CD14-positive monocyte (primary cell): Measurements from ENCODE around the gene SHLD1. TPM values are rescaled to one million over a fixed set of nuclear protein-coding genes. Genes with fewer than 3 reads are reported as not detected.

Experiments used
- DNase-seq, 3 donors: peaks; one replicate each; pipeline ENCODE4 v3.0.0-alpha.2; 2011 to 2022
- H2AFZ ChIP-seq: 2 replicates; pipeline ENCODE4 v1.6.0; 2012; ENCODE audit warnings: mild to moderate bottlenecking, low read depth, low read length, inconsistent platforms; ENCODE audit not compliant: insufficient read depth, poor library complexity, severe bottlenecking
- H3K27ac ChIP-seq, 2 donors: 1 replicate in 1 of 2; 2 replicates in 1 of 2; pipeline ENCODE4 v1.5.1; 2012 to 2013; ENCODE audit warnings: low read length in 2 of 2, control low read depth in 1 of 2, inconsistent platforms in 1 of 2, low read depth in 1 of 2, mild to moderate bottlenecking in 1 of 2
- H3K27me3 ChIP-seq, 2 donors: one replicate each; pipeline versions ENCODE4 v1.6.0 to v1.6.1; 2011 to 2013; ENCODE audit warnings: low read length in 2 of 2; ENCODE audit not compliant: control insufficient read depth in 2 of 2, insufficient read depth in 2 of 2
- H3K36me3 ChIP-seq, 2 donors: replicated peaks in 1 of 2; 1 replicate in 1 of 2; 2 replicates in 1 of 2; pipeline versions ENCODE4 v1.5.1 to v1.6.1; 2012 to 2013; ENCODE audit warnings: low read length in 2 of 2, control low read depth in 1 of 2, inconsistent platforms in 1 of 2, mild to moderate bottlenecking in 1 of 2; ENCODE audit not compliant: insufficient read depth in 2 of 2, control insufficient read depth in 1 of 2
- H3K4me1 ChIP-seq, 2 donors: 1 replicate in 1 of 2; 2 replicates in 1 of 2; pipeline versions ENCODE4 v1.5.1 to v1.6.1; 2012 to 2013; ENCODE audit warnings: low read length in 2 of 2, control low read depth in 1 of 2, inconsistent platforms in 1 of 2, mild to moderate bottlenecking in 1 of 2, moderate library complexity in 1 of 2; ENCODE audit not compliant: insufficient read depth in 2 of 2, control insufficient read depth in 1 of 2
- H3K4me2 ChIP-seq: replicated peaks from 2 replicates; pipeline ENCODE3; 2012; ENCODE audit warnings: low read length, moderate library complexity, mild to moderate bottlenecking; ENCODE audit not compliant: poor library complexity, severe bottlenecking; ENCODE audit errors: extremely low read depth
- H3K4me3 ChIP-seq, 3 experiments: fragments of 200-600 bp in 1 of 3; sonication (generic) in 1 of 3; replicated peaks in 1 of 3; 1 replicate in 2 of 3; 2 replicates in 1 of 3; pipeline ENCODE4 v1.5.1; 2011 to 2013; ENCODE audit warnings: low read length in 3 of 3, mild to moderate bottlenecking in 3 of 3, control low read depth in 2 of 3, low read depth in 2 of 3, inconsistent platforms in 1 of 3, moderate library complexity in 1 of 3
- H3K79me2 ChIP-seq: 2 replicates; pipeline ENCODE4 v1.6.0; 2012; ENCODE audit warnings: mild to moderate bottlenecking, control low read depth, inconsistent platforms, low read length, moderate library complexity; ENCODE audit not compliant: insufficient read depth
- H3K9ac ChIP-seq: 2 replicates; pipeline ENCODE4 v1.6.0; 2017; ENCODE audit warnings: low read length, mild to moderate bottlenecking; ENCODE audit not compliant: insufficient read depth, poor library complexity, severe bottlenecking
- H3K9me3 ChIP-seq, 2 donors: replicated peaks in 1 of 2; 1 replicate in 1 of 2; 2 replicates in 1 of 2; pipeline versions ENCODE4 v1.5.1 to v1.6.1; 2012 to 2013; ENCODE audit warnings: low read length in 2 of 2, control low read depth in 1 of 2; ENCODE audit not compliant: control insufficient read depth in 1 of 2, insufficient read depth in 1 of 2
- H4K20me1 ChIP-seq: 2 replicates; pipeline ENCODE4 v1.6.0; 2012; ENCODE audit warnings: mild to moderate bottlenecking, low read length, control low read depth, moderate library complexity; ENCODE audit not compliant: insufficient read depth
- H3K27ac Mint-ChIP-seq, 7 donors: one replicate each; pipeline ENCODE4 v1.8.0; 2020; ENCODE audit warnings: mild to moderate bottlenecking in 7 of 7, mixed read lengths in 7 of 7, moderate library complexity in 6 of 7, inconsistent platforms in 2 of 7
- H3K27me3 Mint-ChIP-seq, 3 donors: one replicate each; pipeline ENCODE4 v1.8.0; 2021 to 2022; ENCODE audit warnings: low read depth in 3 of 3, mild to moderate bottlenecking in 3 of 3, mixed read lengths in 3 of 3, moderate library complexity in 3 of 3, inconsistent platforms in 1 of 3
- H3K36me3 Mint-ChIP-seq, 2 donors: one replicate each; pipeline ENCODE4 v1.8.0; 2020; ENCODE audit warnings: mixed read lengths in 2 of 2, inconsistent platforms in 1 of 2, mild to moderate bottlenecking in 1 of 2
- H3K4me1 Mint-ChIP-seq: one replicate; pipeline ENCODE4 v1.8.0; 2020; ENCODE audit warnings: mild to moderate bottlenecking, mixed read lengths
- H3K4me3 Mint-ChIP-seq, 2 donors: one replicate each; pipeline ENCODE4 v1.8.0; 2020; ENCODE audit warnings: mild to moderate bottlenecking in 2 of 2, mixed read lengths in 2 of 2, moderate library complexity in 1 of 2
- H3K9me3 Mint-ChIP-seq, 7 donors: one replicate each; pipeline ENCODE4 v1.8.0; 2020 to 2022; ENCODE audit warnings: mixed read lengths in 7 of 7, mild to moderate bottlenecking in 6 of 7, moderate library complexity in 6 of 7, inconsistent platforms in 2 of 7
- CTCF ChIP-seq: fragments of 200-600 bp; IDR thresholded peaks from one replicate; pipeline ENCODE4 v1.8.0; 2022; ENCODE audit warnings: antibody characterized with exemption, mild to moderate bottlenecking
- WGBS: methylation state at CpG from one replicate; pipeline ENCODE4 v1.1.5; 2013; ENCODE audit warnings: missing lambda C conversion rate; ENCODE audit not compliant: insufficient coverage; 5-methylcytosine and 5-hydroxymethylcytosine counted together
- intact Hi-C, 2 donors: fragments of 100-400 bp; cut with micrococcal nuclease; formaldehyde crosslinking; loops; one replicate each; pipeline versions ENCODE4 v1.15.0 to v1.15.1; 2023
- polyA plus RNA-seq, 3 donors: library from polyadenylated mRNA; depleted of rRNA in 1 of 3; unstranded in 2 of 3; stranded (reverse) in 1 of 3; fragments of 300-500 nt in 2 of 3; fragments of >200 nt in 1 of 3; fragmentation: Illumina TruSeq in 2 of 3; gene quantifications; 1 replicate in 2 of 3; 2 replicates in 1 of 3; pipeline ENCODE4 v1.2.3, GENCODE V29; 2012 to 2021

SHLD1 gene
- polyA plus RNA-seq, 3 donors = 8.3 to 12.7 (median 11.5) TPM

GRCh38 chr20:5806457-5807263 is 56.5 kb downstream of the SHLD1 start:
- Mint-ChIP-seq H3K36me3 (peaks cover 5 to 31% of the 10 kb centered on the region in 2 donors), H3K4me3 (no peak overlapping the region), H3K27me3 (peaks cover 0 to 3% (median 0%) of the 10 kb centered on the region in 3 donors), H3K27ac (peak overlapping the region in 1 of 7 donors; percentile 42), H3K9me3 (no peaks in the 10 kb centered on the region), H3K4me1 (peaks cover 8% of the 10 kb centered on the region)
- TF ChIP-seq CTCF = no peak
- Histone ChIP-seq H3K36me3 (peaks cover 0 to 27% of the 10 kb centered on the region in 2 donors), H3K4me2 (no peak overlapping the region), H3K79me2 (no peaks in the 10 kb centered on the region), H3K27ac (no peak overlapping the region), H3K4me3 (no peak overlapping the region), H3K9me3 (no peaks in the 10 kb centered on the region), H4K20me1 (no peaks in the 10 kb centered on the region), H3K9ac (no peak overlapping the region), H3K4me1 (no peaks in the 10 kb centered on the region), H3K27me3 (no peaks in the 10 kb centered on the region), H2AFZ (no peak overlapping the region)
- WGBS = 100% methylated on average over 1 of the region's 7 CpGs
- no peak for DNase-seq
- intact Hi-C loops = no loop called here

GRCh38 chr20:5807431-5807830 is 57.2 kb downstream of the SHLD1 start:
- no peak for TF ChIP-seq CTCF
- no peak for DNase-seq
- H3K36me3 ChIP-seq = peaks cover 0 to 19% of the 10 kb centered on the region in 2 donors
- intact Hi-C loops = no loop called here
- no peak overlapping the region for H3K4me2 ChIP-seq
- H2AFZ ChIP-seq = no peak overlapping the region
- H3K4me3 Mint-ChIP-seq = no peak overlapping the region
- no peaks in the 10 kb centered on the region for H3K79me2 ChIP-seq
- H3K4me1 ChIP-seq = no peaks in the 10 kb centered on the region
- 80% methylated on average over 1 of the region's 3 CpGs for WGBS
- no peaks in the 10 kb centered on the region for H3K9me3 ChIP-seq
- H3K36me3 Mint-ChIP-seq = peaks cover 5 to 27% of the 10 kb centered on the region in 2 donors
- no peaks in the 10 kb centered on the region for H3K27me3 ChIP-seq
- peak overlapping the region in 2 of 7 donors; percentile 25 to 59 for H3K27ac Mint-ChIP-seq
- no peak overlapping the region for H3K9ac ChIP-seq
- no peaks in the 10 kb centered on the region for H3K27me3 Mint-ChIP-seq
- no peak overlapping the region for H3K4me3 ChIP-seq
- H3K9me3 Mint-ChIP-seq = no peaks in the 10 kb centered on the region
- H4K20me1 ChIP-seq = no peaks in the 10 kb centered on the region
- no peak overlapping the region for H3K27ac ChIP-seq
- peaks cover 8% of the 10 kb centered on the region for H3K4me1 Mint-ChIP-seq
